Measurements from ENCODE around the gene TPX2.

TPX2 gene

DNA sequence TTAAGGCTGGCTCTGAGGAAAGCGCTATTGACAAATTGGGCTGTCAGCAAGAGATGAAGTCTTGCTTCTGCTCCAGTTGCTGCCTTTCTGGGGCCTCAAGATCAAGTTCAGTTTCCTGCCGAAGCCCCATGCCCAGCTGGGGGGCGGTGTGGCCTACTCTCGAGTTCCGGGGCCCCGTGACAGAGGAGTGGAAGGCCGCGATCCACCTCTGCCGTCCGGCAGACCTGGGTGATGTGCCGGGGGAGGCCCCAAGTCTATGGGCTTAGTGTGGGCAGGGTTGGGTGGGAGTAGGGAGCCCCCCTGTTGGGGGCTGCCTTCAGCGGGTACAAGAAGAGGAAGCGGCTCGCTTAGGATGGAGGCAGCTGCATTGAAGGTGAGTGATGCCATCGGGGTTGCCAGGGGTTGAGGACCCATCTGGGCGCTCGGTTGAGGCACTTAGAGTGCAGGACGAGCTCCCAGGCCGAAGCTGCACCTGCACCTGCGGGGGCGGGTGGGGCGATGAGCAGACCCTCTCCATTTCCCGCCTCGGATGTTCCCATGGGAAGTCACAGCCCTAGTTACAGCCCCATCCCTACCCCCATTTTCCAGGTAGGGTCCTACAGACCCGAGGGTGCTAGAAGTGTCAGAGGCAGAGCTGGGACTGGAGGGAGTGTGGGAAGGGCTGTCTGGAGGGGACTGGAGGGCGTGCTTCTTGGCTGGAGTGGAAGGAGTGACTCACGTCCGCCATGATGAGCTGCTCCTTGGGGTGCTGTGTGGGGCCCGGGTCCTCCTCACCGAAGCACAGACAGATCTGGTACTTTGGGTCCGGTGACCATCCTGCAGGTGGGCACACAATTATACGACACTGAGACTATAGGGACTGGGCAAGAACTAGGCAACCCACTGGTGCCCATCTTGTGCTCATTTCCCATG, 109.3 kb downstream of the TPX2 start:
- DNase-seq (ENCODE audit: low spot score): no peak

DNA sequence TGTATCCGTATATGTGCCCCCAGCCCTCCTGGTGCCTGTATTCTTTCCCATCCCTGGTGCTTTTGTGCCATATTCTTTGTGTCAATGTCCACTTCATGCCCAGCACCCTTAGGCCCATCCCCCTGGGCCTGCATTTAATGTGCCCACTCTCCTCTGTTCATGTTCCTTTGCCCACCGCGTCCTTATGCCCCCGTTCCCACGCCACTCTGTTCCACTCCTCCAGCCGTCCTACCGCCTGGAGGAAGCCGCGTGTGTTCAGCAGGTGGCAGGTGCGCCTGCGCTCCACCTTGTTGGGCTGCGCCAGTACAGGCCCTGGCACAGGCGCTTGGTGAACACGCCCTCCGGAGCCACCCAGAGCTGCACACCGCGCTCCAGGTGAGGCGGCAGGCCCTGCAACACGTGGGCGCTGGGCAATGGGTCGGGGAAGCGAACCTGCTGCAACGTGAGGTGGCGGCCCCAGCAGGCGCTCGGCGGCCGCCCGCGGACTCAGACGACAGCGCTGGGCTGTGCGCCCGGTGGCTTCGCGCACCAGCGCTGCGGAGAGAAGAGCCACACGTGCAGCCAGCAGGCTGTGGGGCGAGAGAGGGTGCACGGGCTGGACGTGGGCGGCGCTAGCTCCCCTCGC, 110.3 kb downstream of the TPX2 start:
- DNase-seq (ENCODE audit: low spot score): no peak
